Measurements from ENCODE around the gene C3orf33.

Gene C3orf33

DNA sequence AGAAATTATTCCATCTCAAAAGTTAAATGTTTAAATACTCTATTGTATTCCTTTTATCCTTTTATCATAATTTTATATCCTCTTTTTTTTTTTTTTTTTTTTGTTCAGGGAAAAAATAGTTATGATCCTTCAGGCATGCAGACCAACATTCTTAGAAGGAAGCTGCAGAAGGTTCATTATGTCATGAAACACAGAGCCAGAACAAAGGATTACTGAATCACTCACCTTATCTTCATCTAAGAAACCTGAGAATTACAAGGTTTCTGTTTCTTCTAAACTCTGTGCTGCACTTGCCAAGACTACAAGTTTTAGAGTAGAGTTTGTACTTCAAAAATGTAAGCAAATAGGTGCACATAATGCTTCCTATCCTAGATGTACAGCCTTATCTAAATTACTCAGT is 64.5 kb downstream of the C3orf33 start:
- DNase-seq = no peak

DNA sequence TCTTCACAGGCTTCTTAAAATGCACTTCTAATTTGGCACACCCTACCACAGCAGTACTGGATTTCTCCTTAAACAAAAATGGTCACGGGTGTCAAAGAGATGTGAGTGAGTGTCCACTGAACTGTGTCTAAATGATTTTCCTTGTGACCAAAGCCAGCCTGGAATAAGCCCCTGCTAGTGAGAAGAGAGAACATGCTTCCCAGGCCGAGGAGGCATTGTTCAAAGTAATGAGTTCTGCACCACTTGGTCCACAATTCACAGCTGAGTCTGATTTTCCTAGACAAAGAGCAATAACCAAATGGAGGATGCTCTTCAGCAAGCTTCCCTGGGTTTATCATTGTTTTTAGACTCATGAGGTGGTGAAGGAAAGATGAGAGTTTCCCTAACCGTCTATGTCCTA is 65.0 kb downstream of the C3orf33 start:
- no peak for DNase-seq

DNA sequence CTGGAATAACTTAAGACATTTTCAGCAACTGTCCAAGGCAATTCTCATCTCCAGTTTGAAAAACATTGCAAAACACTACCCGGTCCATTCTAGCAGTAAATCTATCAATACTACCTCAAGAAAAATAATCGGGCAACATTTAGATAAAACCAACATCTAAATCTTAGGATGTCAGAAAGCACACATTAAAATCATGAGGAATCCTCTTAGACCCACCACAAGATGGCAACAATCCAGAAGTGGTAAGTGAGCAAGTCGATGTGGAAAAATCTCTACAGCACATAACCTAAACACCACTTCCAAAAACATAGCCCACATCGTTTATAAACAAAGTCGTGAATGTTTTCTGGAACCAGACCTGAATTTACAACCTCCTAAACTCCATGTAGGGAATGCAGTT is 66.9 kb downstream of the C3orf33 start:
- DNase-seq = peak; percentile 80

DNA sequence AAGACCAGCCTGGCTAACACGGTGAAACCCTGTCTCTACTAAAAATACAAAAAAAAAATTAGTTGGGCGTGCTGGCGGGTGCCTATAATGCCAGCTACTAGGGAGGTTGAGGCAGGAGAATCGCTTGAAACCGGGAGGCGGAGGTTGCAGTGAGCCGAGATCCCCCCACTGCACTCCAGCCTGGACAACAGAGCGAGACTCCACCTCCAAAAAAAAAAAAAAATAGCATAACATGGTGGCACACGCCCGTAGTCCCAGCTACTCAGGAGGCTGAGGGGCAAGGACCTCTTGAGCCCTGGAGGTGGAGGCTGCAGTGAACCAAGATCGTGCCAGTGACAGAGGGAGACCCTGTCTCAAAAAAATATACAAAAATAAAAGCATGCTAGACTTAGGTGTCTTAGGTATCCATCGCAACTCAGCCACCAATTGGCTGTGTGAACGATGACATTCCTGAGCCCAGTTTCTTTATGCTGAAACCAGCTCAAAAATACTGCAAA is 67.5 kb downstream of the C3orf33 start:
- DNase-seq = no peak

DNA sequence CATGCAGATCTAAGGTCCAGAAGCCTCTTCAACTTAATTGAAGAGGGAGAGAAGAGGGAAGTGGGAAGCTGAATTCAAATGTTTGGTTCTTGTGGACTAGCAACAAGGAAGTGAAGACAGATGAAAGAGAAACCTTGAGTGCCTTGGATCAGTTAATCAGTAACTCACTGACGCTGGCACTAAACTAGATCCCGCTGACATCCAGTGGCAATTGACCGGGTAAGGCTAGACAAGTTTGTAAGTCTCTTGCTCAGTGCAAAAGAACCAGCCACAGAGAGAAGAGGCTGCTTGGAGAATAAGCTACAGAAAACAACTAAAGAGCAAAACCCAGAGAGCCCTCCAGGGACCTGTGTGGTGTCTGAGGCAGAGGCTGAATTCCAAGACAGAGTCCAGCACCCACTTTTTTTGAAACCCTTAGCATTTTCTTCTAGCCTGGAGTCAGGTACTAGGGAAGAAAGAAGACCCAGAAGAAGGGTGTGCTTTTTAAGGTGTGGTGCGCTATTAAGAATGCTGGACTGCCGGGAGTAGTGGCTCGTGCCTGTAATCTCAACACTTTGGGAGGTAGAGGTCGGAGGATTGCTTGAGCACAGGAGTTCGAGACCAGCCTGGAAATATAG is 68.1 kb downstream of the C3orf33 start:
- DNase-seq = no peak

DNA sequence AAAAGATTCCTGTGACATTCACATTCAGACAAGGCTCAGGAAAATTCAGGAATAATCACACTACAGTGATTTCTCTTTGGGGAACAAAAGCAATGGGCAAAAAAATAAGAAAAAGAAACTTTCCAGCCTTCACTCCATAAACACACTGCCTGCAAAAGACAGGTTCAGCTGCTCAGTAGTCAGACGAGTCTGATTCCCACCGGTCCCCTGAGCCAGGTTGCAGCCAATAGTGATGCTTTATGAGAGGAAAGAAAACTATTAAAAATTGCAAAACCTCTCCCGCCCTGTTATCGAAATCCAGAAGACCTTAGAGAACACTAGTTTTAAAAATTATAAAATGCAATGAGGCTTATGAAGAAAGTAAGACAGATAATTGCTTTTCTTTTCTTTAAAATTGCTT is 69.7 kb downstream of the C3orf33 start:
- DNase-seq = no peak

DNA sequence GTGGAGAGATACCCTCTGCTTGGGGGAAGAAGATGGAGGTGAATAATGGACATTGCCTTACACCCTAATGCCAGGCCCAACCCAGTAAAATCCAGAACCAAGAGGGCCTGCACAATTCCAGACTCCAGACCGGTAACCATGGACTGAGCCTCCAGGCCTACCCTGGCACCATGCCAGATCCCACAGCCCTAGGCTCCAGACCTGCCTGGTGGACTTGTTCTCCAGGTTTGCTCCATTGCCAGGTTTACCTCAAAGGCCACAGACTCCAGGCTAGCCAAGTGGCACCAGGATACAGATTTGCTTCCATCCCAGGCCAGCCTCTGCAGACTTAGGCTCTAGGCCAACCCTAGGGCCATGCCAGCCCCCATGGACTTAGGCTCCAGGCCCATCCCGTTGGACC is 75.2 kb downstream of the C3orf33 start:
- DNase-seq = no peak

DNA sequence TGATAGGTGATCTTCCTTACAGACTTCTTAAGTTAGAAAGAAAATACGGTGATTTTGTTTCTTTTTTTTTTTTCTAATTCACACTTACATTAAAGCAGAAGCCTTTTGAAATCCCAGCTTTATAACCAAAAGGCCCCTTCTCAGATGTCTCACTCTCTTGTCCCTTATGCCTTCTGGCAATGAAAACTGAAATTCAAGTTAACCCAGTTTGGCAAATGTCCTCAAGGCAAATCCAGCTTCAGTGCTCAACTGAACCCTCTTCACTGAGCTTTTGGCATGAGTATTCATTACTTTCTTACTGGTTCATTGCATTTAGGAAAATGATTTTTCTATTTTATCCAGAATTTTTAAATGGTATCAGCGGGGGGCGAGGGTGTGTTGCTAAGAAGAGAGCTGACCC is 78.2 kb downstream of the C3orf33 start:
- DNase-seq = no peak

DNA sequence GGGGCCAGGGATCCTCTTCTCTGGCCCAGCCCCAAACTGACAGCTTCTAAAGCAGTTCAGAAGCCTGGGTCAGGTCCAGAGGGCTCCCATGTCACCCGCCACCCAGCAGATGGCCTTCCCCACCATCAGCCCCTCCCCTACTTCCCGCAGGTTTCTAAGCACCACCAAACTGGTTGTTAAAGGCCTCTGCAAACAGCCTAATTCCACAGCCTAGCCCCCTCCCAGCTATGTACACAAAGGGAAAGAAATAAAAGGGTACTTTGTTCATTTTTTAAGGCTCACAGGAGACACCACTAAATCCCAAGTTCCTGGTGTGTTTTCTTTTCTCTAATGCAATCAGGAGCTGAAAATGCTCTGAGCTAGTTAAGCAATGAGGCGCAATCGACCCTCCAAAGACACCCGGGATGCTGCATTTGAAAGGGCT is 91.8 kb downstream of the C3orf33 start:
- no peak for DNase-seq

All from fibroblast of skin of abdomen (primary cell).